ENCODE data around the gene AMER3. TPM values are rescaled to one million over a fixed set of nuclear protein-coding genes. Genes with fewer than 3 reads are reported as not detected.
A peak's percentile ranks its signal among the peaks of the same experiment; 100 is the strongest.

The AMER3 gene
- polyA plus RNA-seq, 6 donors from 2014 or later = not detected

DNA sequence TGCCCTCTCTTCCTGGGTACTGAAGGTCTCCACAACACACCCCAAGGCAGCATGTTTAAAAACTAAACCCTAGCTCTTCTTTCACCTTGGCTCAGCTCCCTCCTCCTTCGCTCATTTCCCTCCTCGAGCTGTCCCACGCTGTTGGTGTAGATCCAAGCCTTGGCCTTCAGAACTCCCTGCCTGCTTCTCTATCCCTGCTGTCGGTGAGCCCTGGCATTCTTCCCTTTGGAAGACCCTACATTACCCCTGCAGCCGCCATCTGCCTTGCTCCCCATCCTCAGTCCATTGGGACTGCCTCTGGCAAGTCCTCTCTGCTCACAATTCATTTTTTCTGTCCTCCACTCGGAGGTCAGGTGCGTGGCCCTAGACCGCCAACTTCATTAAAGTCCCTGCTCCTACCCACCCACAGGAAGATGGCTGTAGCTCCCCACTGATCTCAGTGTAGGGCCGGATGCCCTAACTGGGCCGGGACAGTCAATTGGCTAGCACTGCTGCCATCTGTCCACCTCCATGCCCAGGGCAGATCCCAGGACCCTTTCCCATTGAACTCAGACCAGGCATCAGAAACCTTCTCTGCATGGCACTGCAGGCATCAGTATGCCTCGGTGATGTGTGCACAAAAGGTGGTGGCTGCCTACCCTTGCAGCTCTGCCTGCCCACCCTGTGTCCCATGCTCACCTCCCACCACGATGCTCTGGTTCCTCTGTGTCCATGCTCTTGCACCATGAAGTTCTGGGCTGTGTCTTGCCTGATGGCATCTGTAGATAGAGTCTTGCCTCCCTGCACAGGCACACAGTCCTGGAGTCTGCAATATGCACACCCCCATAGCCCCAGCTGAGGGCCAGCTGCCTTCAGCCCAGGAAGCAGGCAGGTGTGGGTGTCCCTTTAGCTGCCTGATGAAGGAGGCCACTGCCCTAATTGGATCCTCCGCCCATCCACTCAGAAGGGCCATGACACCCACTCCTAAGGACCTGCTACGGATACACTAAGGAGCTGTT, 5.7 kb downstream of the AMER3 start:
- Mint-ChIP-seq H3K9me3 (peaks cover 0 to 2% (median 0%) of the 10 kb centered on the region in 7 donors), H3K4me1 (peaks cover 3 to 8% (median 5%) of the 10 kb centered on the region in 3 donors), H3K36me3 (no peaks in the 10 kb centered on the region), H3K4me3 (no peak overlapping the region), H3K27me3 (peaks cover 33 to 38% (median 34%) of the 10 kb centered on the region in 3 donors), H3K27ac (no peak overlapping the region)
- ATAC-seq (ENCODE audit: low read depth in 2 of 2) (no peak), DNase-seq (no peak)

GRCh38 chr2:130762031-130762909, 6.9 kb downstream of the AMER3 start:
- DNase-seq = no peak
- Mint-ChIP-seq H3K4me3 (no peak overlapping the region), H3K27ac (no peak overlapping the region), H3K4me1 (peaks cover 0 to 3% (median 0%) of the 10 kb centered on the region in 3 donors), H3K27me3 (peaks cover 30 to 37% (median 32%) of the 10 kb centered on the region in 3 donors), H3K9me3 (peaks cover 0 to 2% (median 0%) of the 10 kb centered on the region in 7 donors), H3K36me3 (no peaks in the 10 kb centered on the region)
- no peak for ATAC-seq (ENCODE audit: low read depth in 2 of 2)

DNA sequence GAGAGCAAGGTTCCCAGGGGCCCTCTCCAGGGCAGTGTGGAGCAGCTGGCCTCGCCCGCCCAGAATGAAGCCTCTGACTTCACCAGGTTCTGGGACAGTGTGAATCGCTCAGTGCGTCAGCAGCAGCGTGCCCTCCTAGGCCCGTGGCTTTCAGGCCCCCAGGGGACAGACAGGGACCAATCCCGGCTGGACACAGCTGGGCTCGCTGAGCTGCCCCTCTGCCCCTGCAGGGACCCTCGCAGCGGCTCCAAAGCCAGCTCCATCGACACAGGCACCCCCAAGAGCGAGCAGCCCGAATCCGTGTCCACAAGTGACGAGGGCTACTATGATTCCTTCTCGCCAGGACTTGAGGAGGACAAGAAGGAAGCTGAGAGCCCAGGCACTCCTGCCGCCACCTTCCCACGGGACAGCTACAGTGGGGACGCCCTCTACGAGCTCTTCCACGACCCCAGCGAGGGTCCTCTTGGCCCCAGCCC, 7.6 kb downstream of the AMER3 start:
- Mint-ChIP-seq H3K4me1 (no peaks in the 10 kb centered on the region), H3K27me3 (peaks cover 27 to 33% (median 27%) of the 10 kb centered on the region in 3 donors), H3K9me3 (peaks cover 0 to 2% (median 0%) of the 10 kb centered on the region in 7 donors), H3K4me3 (no peak overlapping the region), H3K36me3 (no peaks in the 10 kb centered on the region), H3K27ac (no peak overlapping the region)
- DNase-seq (no peak), ATAC-seq (ENCODE audit: low read depth in 2 of 2) (no peak)

DNA sequence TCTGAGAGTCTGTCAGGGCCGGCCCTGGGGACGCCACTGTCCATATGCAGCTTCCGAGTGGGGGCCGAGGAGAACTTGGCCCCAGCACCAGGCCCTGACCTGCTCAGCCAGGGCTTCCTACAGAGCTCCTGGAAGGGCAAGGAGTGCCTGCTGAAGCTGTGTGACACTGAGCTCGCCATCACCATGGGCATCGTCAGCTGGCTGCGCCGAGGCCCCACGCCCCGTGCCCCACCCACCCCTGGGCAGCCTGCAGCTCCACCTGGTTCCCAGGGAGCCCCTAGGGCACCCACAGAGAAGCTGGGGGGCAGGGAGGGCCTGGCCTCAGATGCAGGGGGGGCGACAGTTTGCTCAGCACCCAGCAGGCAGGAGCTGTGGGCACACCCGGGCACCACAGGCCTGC, 8.1 kb downstream of the AMER3 start:
- no peaks in the 10 kb centered on the region for H3K36me3 Mint-ChIP-seq
- DNase-seq (no peak), ATAC-seq (ENCODE audit: low read depth in 2 of 2) (no peak)
- H3K4me3 Mint-ChIP-seq = no peak overlapping the region
- no peak overlapping the region for H3K27ac Mint-ChIP-seq
- H3K27me3 Mint-ChIP-seq = peaks cover 26 to 33% (median 27%) of the 10 kb centered on the region in 3 donors
- H3K4me1 Mint-ChIP-seq = no peaks in the 10 kb centered on the region
- no peaks in the 10 kb centered on the region for H3K9me3 Mint-ChIP-seq

GRCh38 chr2:130764035-130764820, 8.9 kb downstream of the AMER3 start:
- Mint-ChIP-seq H3K4me3 (no peak overlapping the region), H3K36me3 (no peaks in the 10 kb centered on the region), H3K4me1 (no peaks in the 10 kb centered on the region), H3K27me3 (peaks cover 19 to 32% (median 25%) of the 10 kb centered on the region in 3 donors), H3K27ac (no peak overlapping the region), H3K9me3 (no peaks in the 10 kb centered on the region)
- DNase-seq (no peak), ATAC-seq (ENCODE audit: low read depth in 2 of 2) (no peak)

DNA sequence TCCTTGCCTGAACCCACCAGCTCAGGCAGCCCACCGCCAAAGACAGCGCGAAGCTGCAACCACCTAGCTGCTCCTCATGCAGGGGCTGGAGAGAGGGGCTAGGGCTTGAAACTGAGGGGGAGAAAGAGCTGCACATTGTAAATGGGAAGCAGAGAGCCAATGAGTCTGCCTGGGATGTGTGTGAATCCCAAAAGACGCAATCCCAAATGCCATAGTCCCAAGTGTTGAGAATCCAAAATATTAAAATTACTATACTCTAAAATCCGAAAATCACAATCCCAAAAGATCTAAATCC, 9.4 kb downstream of the AMER3 start:
- DNase-seq (no peak), ATAC-seq (ENCODE audit: low read depth in 2 of 2) (no peak)
- H3K4me1 Mint-ChIP-seq = no peaks in the 10 kb centered on the region
- H3K27me3 Mint-ChIP-seq = peaks cover 18 to 38% (median 25%) of the 10 kb centered on the region in 3 donors
- no peaks in the 10 kb centered on the region for H3K36me3 Mint-ChIP-seq
- H3K9me3 Mint-ChIP-seq = no peaks in the 10 kb centered on the region
- no peak overlapping the region for H3K4me3 Mint-ChIP-seq
- no peak overlapping the region for H3K27ac Mint-ChIP-seq

- DNase-seq (no peak), ATAC-seq (ENCODE audit: low read depth in 2 of 2) (no peak)
- H3K4me3 Mint-ChIP-seq = peak overlapping the region in 1 of 8 donors; percentile 24
- H3K36me3 Mint-ChIP-seq = no peaks in the 10 kb centered on the region
- H3K27ac Mint-ChIP-seq = no peak overlapping the region
- peaks cover 18 to 42% (median 25%) of the 10 kb centered on the region in 3 donors for H3K27me3 Mint-ChIP-seq
- no peaks in the 10 kb centered on the region for H3K4me1 Mint-ChIP-seq
- H3K9me3 Mint-ChIP-seq = no peaks in the 10 kb centered on the region
Measured at GRCh38 chr2:130765464-130765863, 10.1 kb downstream of the AMER3 start.

- no peaks in the 10 kb centered on the region for H3K4me1 Mint-ChIP-seq
- no peak overlapping the region for H3K27ac Mint-ChIP-seq
- H3K27me3 Mint-ChIP-seq = peaks cover 13 to 36% (median 22%) of the 10 kb centered on the region in 3 donors
- no peaks in the 10 kb centered on the region for H3K36me3 Mint-ChIP-seq
- no peak overlapping the region for H3K4me3 Mint-ChIP-seq
- H3K9me3 Mint-ChIP-seq = no peaks in the 10 kb centered on the region
- no peak for DNase-seq
- no peak for ATAC-seq (ENCODE audit: low read depth in 2 of 2)
Measured at GRCh38 chr2:130766037-130766436, 10.7 kb downstream of the AMER3 start.

DNA sequence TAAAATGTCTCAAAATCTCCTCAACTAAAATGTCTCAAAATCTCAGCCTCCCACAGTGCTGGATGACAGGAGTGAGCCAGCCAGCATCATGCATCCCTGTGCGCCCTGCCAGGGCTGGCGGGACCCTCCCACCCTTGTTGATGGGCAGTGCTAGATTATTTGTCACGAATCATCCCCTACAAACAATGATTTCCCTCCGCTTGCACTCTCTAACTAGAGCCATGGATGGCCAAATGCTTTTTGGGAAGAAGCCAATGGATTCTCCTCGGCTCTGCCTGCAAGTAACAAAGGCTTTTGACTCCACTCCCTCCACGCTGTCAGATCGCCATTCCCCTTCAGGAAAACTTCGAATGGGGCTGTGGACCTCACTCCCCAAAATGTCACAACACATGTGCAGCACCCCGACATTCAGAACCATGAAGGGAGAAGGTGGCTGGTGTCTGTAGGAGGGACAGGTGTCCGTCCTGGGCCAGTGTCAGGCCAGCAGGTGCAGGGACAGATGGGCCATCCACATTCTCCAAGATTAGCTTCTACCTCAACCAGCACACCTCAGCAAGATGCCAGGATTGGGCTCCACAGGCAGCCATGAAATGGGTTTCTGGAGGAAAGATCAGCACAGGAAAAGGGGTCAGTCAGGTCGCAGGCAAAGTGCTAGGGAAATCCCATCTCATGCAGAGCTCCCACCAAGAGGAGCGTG, 11.5 kb downstream of the AMER3 start:
- H3K4me1 Mint-ChIP-seq = no peaks in the 10 kb centered on the region
- H3K4me3 Mint-ChIP-seq = no peak overlapping the region
- no peaks in the 10 kb centered on the region for H3K9me3 Mint-ChIP-seq
- no peak for DNase-seq
- no peaks in the 10 kb centered on the region for H3K36me3 Mint-ChIP-seq
- H3K27ac Mint-ChIP-seq = no peak overlapping the region
- H3K27me3 Mint-ChIP-seq = peaks cover 9 to 28% (median 20%) of the 10 kb centered on the region in 3 donors
- no peak for ATAC-seq (ENCODE audit: low read depth in 2 of 2)

GRCh38 chr2:130767408-130767775, 12.1 kb downstream of the AMER3 start:
- Mint-ChIP-seq H3K4me3 (no peak overlapping the region), H3K9me3 (peaks cover 0 to under 1% (median 0%) of the 10 kb centered on the region in 7 donors), H3K4me1 (no peaks in the 10 kb centered on the region), H3K27me3 (peaks cover 9 to 26% (median 20%) of the 10 kb centered on the region in 3 donors), H3K36me3 (no peaks in the 10 kb centered on the region), H3K27ac (no peak overlapping the region)
- DNase-seq = no peak
- ATAC-seq (ENCODE audit: low read depth in 2 of 2) = no peak

DNA sequence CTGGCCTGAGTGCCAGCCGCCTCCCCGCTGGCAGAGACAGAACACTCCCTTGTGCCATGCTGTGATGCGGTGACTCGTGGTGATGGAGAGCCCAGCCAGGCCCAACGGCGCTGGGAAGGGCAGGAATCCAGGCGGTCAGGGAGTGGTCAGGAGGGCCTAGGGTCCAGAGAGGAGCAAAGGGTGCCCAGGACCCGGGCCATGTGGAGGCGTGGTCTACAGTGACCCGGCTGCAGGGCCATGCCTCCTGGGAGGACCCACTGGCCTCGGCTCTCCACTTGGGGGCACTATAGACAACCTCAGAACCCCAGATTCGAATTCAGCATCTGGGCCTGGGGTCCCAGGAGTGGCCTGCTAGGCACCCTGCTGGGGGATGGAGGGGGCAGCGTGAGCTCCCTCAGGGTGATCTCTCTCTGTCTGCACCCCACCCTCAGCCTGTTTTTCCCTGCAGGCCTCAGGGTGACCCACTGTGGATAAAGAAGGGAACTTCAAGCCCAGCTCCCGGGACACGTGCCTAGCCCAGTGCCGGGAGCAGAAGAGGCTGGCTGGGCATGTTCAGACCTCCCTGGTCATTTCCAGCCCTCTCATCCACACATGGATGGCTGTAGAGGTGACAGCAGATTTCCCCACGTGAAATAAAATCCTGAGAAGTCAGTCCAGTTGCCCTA, 13.0 kb downstream of the AMER3 start:
- no peak overlapping the region for H3K27ac Mint-ChIP-seq
- ATAC-seq (ENCODE audit: low read depth in 2 of 2) = no peak

DNA sequence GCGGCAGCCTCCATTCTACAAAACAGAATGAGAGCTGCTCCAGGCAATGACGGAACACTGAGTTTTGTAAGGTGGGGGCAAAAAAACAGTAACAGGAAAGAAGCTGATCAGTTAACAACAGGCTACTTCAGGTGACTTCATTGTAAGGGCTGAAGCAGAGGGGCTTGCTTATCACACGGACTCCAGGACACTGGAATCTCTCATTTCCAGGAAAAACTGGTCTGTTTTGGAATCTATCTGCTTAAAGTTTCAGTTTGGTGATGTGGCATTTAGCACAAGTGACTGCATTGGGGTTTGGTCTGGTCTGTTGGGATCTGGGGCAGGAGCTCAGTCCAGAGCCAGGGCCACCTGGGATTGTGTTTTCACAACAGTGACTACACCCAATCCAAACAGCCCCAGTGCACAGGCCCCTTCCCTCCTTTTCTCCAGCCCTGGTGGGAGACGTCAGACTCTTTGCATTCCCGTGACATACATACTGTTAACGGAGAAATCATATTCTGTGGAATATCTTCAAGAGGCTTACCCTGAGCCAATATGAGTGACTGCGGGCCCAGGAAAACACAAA, 14.1 kb downstream of the AMER3 start:
- Mint-ChIP-seq H3K36me3 (no peaks in the 10 kb centered on the region), H3K9me3 (peaks cover 0 to 10% (median 2%) of the 10 kb centered on the region in 7 donors), H3K4me1 (no peaks in the 10 kb centered on the region), H3K27ac (peak overlapping the region in 1 of 6 donors; percentile 9), H3K4me3 (no peak overlapping the region), H3K27me3 (peaks cover 9 to 26% (median 20%) of the 10 kb centered on the region in 3 donors)
- DNase-seq (no peak), ATAC-seq (ENCODE audit: low read depth in 2 of 2) (no peak)

More for the DNA sequence above, 13.0 kb downstream of the AMER3 start:
- H3K36me3 Mint-ChIP-seq = no peaks in the 10 kb centered on the region
- no peak for DNase-seq
- H3K9me3 Mint-ChIP-seq = peaks cover 0 to 10% (median 2%) of the 10 kb centered on the region in 7 donors
- H3K4me3 Mint-ChIP-seq = no peak overlapping the region
- H3K4me1 Mint-ChIP-seq = no peaks in the 10 kb centered on the region
- peaks cover 9 to 26% (median 20%) of the 10 kb centered on the region in 3 donors for H3K27me3 Mint-ChIP-seq

Data from naive B cell (primary cell).